ENCODE measurements around the gene COX6B1. TPM values are rescaled to one million over a fixed set of nuclear protein-coding genes. Genes with fewer than 3 reads are reported as not detected.
"Not testable (repeated sequence)": the region's sequence is repeated elsewhere in the genome, so short reads cannot be mapped to it uniquely, and the experiment has no call there.

COX6B1 gene
- total RNA-seq, 1 donor from 2014 or later: 301 TPM

- Histone ChIP-seq H3K36me3 (no peaks in the 10 kb centered on the region), H3K4me3 (peak overlapping the region; percentile 23 to 51), H3K4me1 (no peaks in the 10 kb centered on the region), H3K27me3 (peaks cover 3% of the 10 kb centered on the region), H3K27ac (no peak overlapping the region), H3K9me3 (no peaks in the 10 kb centered on the region)
- DNase-seq (ENCODE audit: low spot score in 2 of 2): peak in 1 of 2 donors; percentile 68
- intact Hi-C loops (cut with DNase I): no loop called here
- TF ChIP-seq CTCF (IDR thresholded peaks at IDR 0.05): no peak
Measured at GRCh38 chr19:35673121-35673804, 25.1 kb downstream of the COX6B1 start.

GRCh38 chr19:35675589-35676140 is 27.5 kb downstream of the COX6B1 start:
- no peak overlapping the region for H3K4me3 ChIP-seq
- DNase-seq (ENCODE audit: low spot score in 2 of 2): no peak
- H3K9me3 ChIP-seq: no peaks in the 10 kb centered on the region
- intact Hi-C loops (cut with DNase I): no loop called here
- H3K36me3 ChIP-seq: no peaks in the 10 kb centered on the region
- TF ChIP-seq CTCF (IDR thresholded peaks at IDR 0.05): no peak
- no peak overlapping the region for H3K27ac ChIP-seq
- H3K4me1 ChIP-seq: no peaks in the 10 kb centered on the region
- H3K27me3 ChIP-seq: peaks cover 3% of the 10 kb centered on the region

GRCh38 chr19:35689836-35690235 is 41.7 kb downstream of the COX6B1 start:
- no peak for DNase-seq (ENCODE audit: low spot score in 2 of 2)
- Histone ChIP-seq H3K4me3 (no peak overlapping the region), H3K4me1 (no peaks in the 10 kb centered on the region), H3K36me3 (no peaks in the 10 kb centered on the region), H3K27ac (no peak overlapping the region), H3K9me3 (no peaks in the 10 kb centered on the region), H3K27me3 (no peaks in the 10 kb centered on the region)
- no peak for TF ChIP-seq CTCF (IDR thresholded peaks at IDR 0.05)
- intact Hi-C loops (cut with DNase I): no loop called here

- H3K27ac ChIP-seq; H3K4me3 ChIP-seq; H3K36me3 ChIP-seq; intact Hi-C loops (cut with DNase I); H3K9me3 ChIP-seq; H3K4me1 ChIP-seq; DNase-seq (ENCODE audit: low spot score in 2 of 2); H3K27me3 ChIP-seq: not testable (repeated sequence)
Measured at GRCh38 chr19:35691106-35691505, 43.0 kb downstream of the COX6B1 start.

GRCh38 chr19:35692010-35692409 is 43.9 kb downstream of the COX6B1 start:
- no peaks in the 10 kb centered on the region for H3K9me3 ChIP-seq
- intact Hi-C loops (cut with DNase I): loop anchor here (2.0 kb wide), 1 partner anchor 245 kb away; the partner anchor contains the start of gene LRFN3
- TF ChIP-seq CTCF (IDR thresholded peaks at IDR 0.05): no peak
- H3K27me3 ChIP-seq: no peaks in the 10 kb centered on the region
- H3K27ac ChIP-seq: no peak overlapping the region
- H3K4me1 ChIP-seq: no peaks in the 10 kb centered on the region
- no peaks in the 10 kb centered on the region for H3K36me3 ChIP-seq
- H3K4me3 ChIP-seq: no peak overlapping the region
- DNase-seq (ENCODE audit: low spot score in 2 of 2): no peak

DNA sequence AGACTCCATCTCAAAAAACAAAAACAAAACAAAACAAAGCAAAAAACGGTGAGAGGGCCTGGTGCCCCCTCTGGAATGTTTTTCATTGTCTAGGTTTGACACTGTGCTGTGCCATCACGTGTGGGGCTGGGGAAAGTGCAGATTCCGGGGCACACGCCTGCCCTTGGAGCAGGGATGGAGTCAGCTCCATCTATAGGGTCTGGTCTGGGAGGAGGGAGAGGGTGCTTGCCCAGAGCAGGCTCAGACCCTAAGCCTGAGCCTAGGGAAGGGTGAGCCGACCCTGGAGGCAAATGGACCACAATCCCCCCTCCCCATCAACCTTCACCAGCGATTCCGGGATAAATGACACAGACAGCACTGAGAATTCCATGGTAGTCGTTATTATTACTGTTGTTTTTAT is 45.3 kb downstream of the COX6B1 start:
- H3K4me3 ChIP-seq: no peak overlapping the region
- intact Hi-C loops (cut with DNase I): loop anchor here (1.0 to 2.0 kb wide), 2 partner anchors 23 to 243 kb away; partner anchors contain the start of gene LRFN3

More for the DNA sequence above, 45.3 kb downstream of the COX6B1 start:
- DNase-seq (ENCODE audit: low spot score in 2 of 2): no peak
- H3K27ac ChIP-seq: no peak overlapping the region
- no peaks in the 10 kb centered on the region for H3K4me1 ChIP-seq
- no peaks in the 10 kb centered on the region for H3K9me3 ChIP-seq
- TF ChIP-seq CTCF (IDR thresholded peaks at IDR 0.05): no peak
- no peaks in the 10 kb centered on the region for H3K36me3 ChIP-seq
- H3K27me3 ChIP-seq: no peaks in the 10 kb centered on the region

Data from ascending aorta (tissue), 2 donors.